ENCODE data around the gene HDAC7. TPM values are rescaled to one million over a fixed set of nuclear protein-coding genes. Genes with fewer than 3 reads are reported as not detected.

The HDAC7 gene
- total RNA-seq, 3 donors from 2014 or later (not counting 1 experiment from before 2014, with no cell fraction given), result 141 to 235 (median 147) TPM

- Histone ChIP-seq H3K27ac (ENCODE audit: low read length) (peak overlapping the region; percentile 87), H3K4me1 (ENCODE audit: control insufficient read depth, insufficient read depth, low read length) (peaks cover 93% of the 10 kb centered on the region), H3K36me3 (ENCODE audit: control insufficient read depth, insufficient read depth, low read length) (peaks cover 5% of the 10 kb centered on the region), H3K9me3 (ENCODE audit: control insufficient read depth, insufficient read depth, low read length) (no peaks in the 10 kb centered on the region), H3K4me3 (ENCODE audit: low read length) (no peak overlapping the region), H3K27me3 (ENCODE audit: control insufficient read depth, insufficient read depth, low read length) (no peaks in the 10 kb centered on the region)
- peaks cover 81 to 88% of the 10 kb centered on the region in 2 donors for H3K4me1 Mint-ChIP-seq
- no peak for TF ChIP-seq CTCF (IDR thresholded peaks at IDR 0.05)
- H3K9me3 Mint-ChIP-seq, result no peaks in the 10 kb centered on the region
- peak in 1 of 3 donors; percentile 1 for ATAC-seq
- peak in 1 of 2 donors; percentile 37 for DNase-seq
- peak overlapping the region; percentile 88 for H3K4me3 Mint-ChIP-seq
- intact Hi-C loops (cut with micrococcal nuclease), result loop anchor here (5.0 to 10.0 kb wide), 4 partner anchors 293 to 1597 kb away; partner anchors contain the start of gene SENP1
- 55% methylated on average over 3 of the region's 3 CpGs for WGBS (ENCODE audit: insufficient coverage)
- no peaks in the 10 kb centered on the region for H3K27me3 Mint-ChIP-seq (ENCODE audit: low read depth in 2 of 2)
- H3K27ac Mint-ChIP-seq, result peak overlapping the region; percentile 91 to 92
- H3K36me3 Mint-ChIP-seq, result no peaks in the 10 kb centered on the region
These were observed 5.0 kb downstream of the HDAC7 start for GRCh38 chr12:47814539-47815170.

GRCh38 chr12:47813511-47814196 lies 6.0 kb downstream of the HDAC7 start:
- no peak for TF ChIP-seq CTCF (IDR thresholded peaks at IDR 0.05)
- Histone ChIP-seq H3K36me3 (ENCODE audit: control insufficient read depth, insufficient read depth, low read length) (peaks cover 5% of the 10 kb centered on the region), H3K27me3 (ENCODE audit: control insufficient read depth, insufficient read depth, low read length) (no peaks in the 10 kb centered on the region), H3K4me3 (ENCODE audit: low read length) (peak overlapping the region; percentile 41), H3K4me1 (ENCODE audit: control insufficient read depth, insufficient read depth, low read length) (peaks cover 98% of the 10 kb centered on the region), H3K9me3 (ENCODE audit: control insufficient read depth, insufficient read depth, low read length) (no peaks in the 10 kb centered on the region), H3K27ac (ENCODE audit: low read length) (peak overlapping the region; percentile 87)
- Mint-ChIP-seq H3K4me3 (peak overlapping the region; percentile 88), H3K27ac (peak overlapping the region; percentile 91 to 92), H3K4me1 (peaks cover 85 to 94% of the 10 kb centered on the region in 2 donors), H3K9me3 (no peaks in the 10 kb centered on the region), H3K36me3 (no peaks in the 10 kb centered on the region), H3K27me3 (ENCODE audit: low read depth in 2 of 2) (no peaks in the 10 kb centered on the region)
- 9% methylated on average over 9 of the region's 9 CpGs for WGBS (ENCODE audit: insufficient coverage)
- peak in 1 of 2 donors; percentile 58 for DNase-seq
- intact Hi-C loops (cut with micrococcal nuclease), result loop anchor here (2.0 to 10.0 kb wide), 5 partner anchors 107 to 1596 kb away; partner anchors contain the start of genes RPAP3 and SENP1
- ATAC-seq, result peak in 1 of 3 donors; percentile 11

- H3K27me3 Mint-ChIP-seq (ENCODE audit: low read depth in 2 of 2), result no peaks in the 10 kb centered on the region
- peak overlapping the region; percentile 42 for H3K4me3 ChIP-seq (ENCODE audit: low read length)
- no peak for TF ChIP-seq CTCF (IDR thresholded peaks at IDR 0.05)
- H3K27ac Mint-ChIP-seq, result peak overlapping the region; percentile 91 to 92
- no peaks in the 10 kb centered on the region for H3K36me3 Mint-ChIP-seq
- peak overlapping the region; percentile 87 for H3K27ac ChIP-seq (ENCODE audit: low read length)
- no peaks in the 10 kb centered on the region for H3K27me3 ChIP-seq (ENCODE audit: control insufficient read depth, insufficient read depth, low read length)
- ATAC-seq (peak; percentile 60 to 81 (median 72)), DNase-seq (peak; percentile 82 to 94)
- under 1% methylated on average over 34 of the region's 37 CpGs for WGBS (ENCODE audit: insufficient coverage)
- H3K9me3 ChIP-seq (ENCODE audit: control insufficient read depth, insufficient read depth, low read length), result no peaks in the 10 kb centered on the region
- H3K9me3 Mint-ChIP-seq, result no peaks in the 10 kb centered on the region
- intact Hi-C loops (cut with micrococcal nuclease), result loop anchor here (2.0 to 10.0 kb wide), 5 partner anchors 106 to 1596 kb away; partner anchors contain the start of genes RPAP3 and SENP1
- H3K36me3 ChIP-seq (ENCODE audit: control insufficient read depth, insufficient read depth, low read length), result peaks cover 3% of the 10 kb centered on the region
- H3K4me3 Mint-ChIP-seq, result peak overlapping the region; percentile 88
- H3K4me1 ChIP-seq (ENCODE audit: control insufficient read depth, insufficient read depth, low read length), result peaks cover 98% of the 10 kb centered on the region
- H3K4me1 Mint-ChIP-seq, result peaks cover 85 to 94% of the 10 kb centered on the region in 2 donors
These were observed 6.7 kb downstream of the HDAC7 start for GRCh38 chr12:47812797-47813510.

All from natural killer cell (primary cell).